Panc1 (cell line): Measurements from ENCODE around the gene LGALS4. TPM values are rescaled to one million over a fixed set of nuclear protein-coding genes. Genes with fewer than 3 reads are reported as not detected.
A peak's percentile ranks its signal among the peaks of the same experiment; 100 is the strongest.

Experiments used
- ATAC-seq: fragments of 200-7000 bp; cut with Tn5 transposase; 2 replicates; pipeline ENCODE4 v1.9.1; 2020; ENCODE audit warnings: mild to moderate bottlenecking, moderate library complexity
- BruUV-seq: library from RNA; stranded (reverse); fragments of 400-500 nt; replicated peaks from 2 replicates; lab custom pipeline; 2021; lab: Mats Ljungman, UMichigan
- CTCF ChIA-PET: fragments of 300-600 bp; sonication (Branson Sonifier 250); formaldehyde crosslinking; loops from one replicate; lab custom pipeline; 2022; ENCODE audit warnings: antibody characterized with exemption; lab: Charles Lee
- POLR2A ChIA-PET: fragments of 300-600 bp; sonication (Branson Sonifier 250); formaldehyde crosslinking; loops from one replicate; lab custom pipeline; 2022; ENCODE audit warnings: antibody characterized with exemption; lab: Charles Lee
- DNase-seq: peaks from one replicate; pipeline ENCODE4 v3.0.0-alpha.2; 2010; ENCODE audit warnings: low read depth, low spot score
- H3K27ac ChIP-seq: 2 replicates; pipeline ENCODE4 v1.5.1; 2011; ENCODE audit warnings: mild to moderate bottlenecking, low read length, inconsistent platforms
- H3K27me3 ChIP-seq: fragments of 200-500 bp; sonication (Bioruptor generic); 2 replicates; pipeline ENCODE4 v1.6.0; 2014; ENCODE audit warnings: low read length, inconsistent platforms; ENCODE audit not compliant: control insufficient read depth, insufficient read depth
- H3K36me3 ChIP-seq: fragments of 200-500 bp; sonication (Bioruptor generic); 2 replicates; pipeline ENCODE4 v1.5.1; 2014; ENCODE audit warnings: inconsistent platforms, mild to moderate bottlenecking, low read length, moderate library complexity; ENCODE audit not compliant: control insufficient read depth, insufficient read depth
- H3K4me1 ChIP-seq: 2 replicates; pipeline ENCODE4 v1.5.1; 2011; ENCODE audit warnings: inconsistent platforms, mild to moderate bottlenecking, low read length, moderate library complexity; ENCODE audit not compliant: control insufficient read depth, insufficient read depth
- H3K4me3 ChIP-seq, 2 experiments: 2 replicates each; pipeline ENCODE4 v1.5.1; 2011 to 2012; ENCODE audit warnings: low read depth in 2 of 2, low read length in 2 of 2, mild to moderate bottlenecking in 2 of 2, inconsistent platforms in 1 of 2, moderate library complexity in 1 of 2
- H3K9me3 ChIP-seq: fragments of 200-500 bp; sonication (Bioruptor generic); 2 replicates; pipeline ENCODE4 v1.5.1; 2014; ENCODE audit warnings: low read depth, mild to moderate bottlenecking, inconsistent platforms, low read length, moderate library complexity; ENCODE audit not compliant: control insufficient read depth, insufficient read depth
- CTCF ChIP-seq: fragments of 450-650 bp; IDR thresholded peaks from 2 replicates; pipeline ENCODE4 v1.5.1; 2017; ENCODE audit warnings: mild to moderate bottlenecking
- POLR2AphosphoS5 ChIP-seq: IDR thresholded peaks from 2 replicates; pipeline ENCODE4 v1.6.1; 2012; ENCODE audit warnings: mild to moderate bottlenecking, low read depth, low read length, moderate library complexity
- SIN3A ChIP-seq: IDR thresholded peaks from 2 replicates; pipeline ENCODE4 v1.6.1; 2012; ENCODE audit warnings: low read depth, mild to moderate bottlenecking, low read length, moderate library complexity, borderline replicate concordance; ENCODE audit not compliant: insufficient read depth
- TCF7L2 ChIP-seq: IDR thresholded peaks from 2 replicates; pipeline ENCODE4 v1.6.1; 2011; ENCODE audit warnings: mild to moderate bottlenecking, low read depth, low read length, inconsistent platforms
- in situ Hi-C: cut with HindIII; loops from 2 replicates; pipeline ENCODE4 v1.10.0; 2016; ENCODE audit warnings: low sequenced_read_pairs, low pct_unique_long_range_greater_than_20kb
- intact Hi-C: fragments of 100-400 bp; cut with micrococcal nuclease; formaldehyde crosslinking; loops from one replicate; pipeline ENCODE4 v1.10.0; 2022; ENCODE audit not compliant: unreplicated experiment
- total RNA-seq: library from RNA; stranded (reverse); gene quantifications from one replicate; pipeline ENCODE4 v1.2.1, GENCODE V29; 2021; ENCODE audit not compliant: unreplicated experiment
- TF ChIP-seq, protein P1 (sequence below), 2 experiments: IDR thresholded peaks; 2 replicates each; pipeline ENCODE4 v1.6.1; 2011 to 2012; ENCODE audit warnings: low read depth in 2 of 2, control low read depth in 1 of 2, low read length in 1 of 2, mild to moderate bottlenecking in 1 of 2, moderate library complexity in 1 of 2; ENCODE audit not compliant: insufficient read depth in 1 of 2

LGALS4 gene
- total RNA-seq, 1 experiment from 2014 or later, result 3.9 TPM

- CTCF ChIA-PET, result interaction anchor here (0.5 to 1.3 kb wide), 6 partner anchors 24 to 156 kb away, joined by 3 to 5 read pairs (median 3); partner anchors contain the start of genes MRPS12 and SARS2
- Histone ChIP-seq H3K4me1 (peaks cover 95% of the 10 kb centered on the region), H3K4me3 (no peak overlapping the region), H3K36me3 (peaks cover 78% of the 10 kb centered on the region), H3K27ac (peak overlapping the region; percentile 86), H3K9me3 (no peaks in the 10 kb centered on the region), H3K27me3 (no peaks in the 10 kb centered on the region)
- ATAC-seq (no peak), DNase-seq (no peak)
- no peak for TF ChIP-seq TCF7L2
- TF ChIP-seq, protein P1, sequence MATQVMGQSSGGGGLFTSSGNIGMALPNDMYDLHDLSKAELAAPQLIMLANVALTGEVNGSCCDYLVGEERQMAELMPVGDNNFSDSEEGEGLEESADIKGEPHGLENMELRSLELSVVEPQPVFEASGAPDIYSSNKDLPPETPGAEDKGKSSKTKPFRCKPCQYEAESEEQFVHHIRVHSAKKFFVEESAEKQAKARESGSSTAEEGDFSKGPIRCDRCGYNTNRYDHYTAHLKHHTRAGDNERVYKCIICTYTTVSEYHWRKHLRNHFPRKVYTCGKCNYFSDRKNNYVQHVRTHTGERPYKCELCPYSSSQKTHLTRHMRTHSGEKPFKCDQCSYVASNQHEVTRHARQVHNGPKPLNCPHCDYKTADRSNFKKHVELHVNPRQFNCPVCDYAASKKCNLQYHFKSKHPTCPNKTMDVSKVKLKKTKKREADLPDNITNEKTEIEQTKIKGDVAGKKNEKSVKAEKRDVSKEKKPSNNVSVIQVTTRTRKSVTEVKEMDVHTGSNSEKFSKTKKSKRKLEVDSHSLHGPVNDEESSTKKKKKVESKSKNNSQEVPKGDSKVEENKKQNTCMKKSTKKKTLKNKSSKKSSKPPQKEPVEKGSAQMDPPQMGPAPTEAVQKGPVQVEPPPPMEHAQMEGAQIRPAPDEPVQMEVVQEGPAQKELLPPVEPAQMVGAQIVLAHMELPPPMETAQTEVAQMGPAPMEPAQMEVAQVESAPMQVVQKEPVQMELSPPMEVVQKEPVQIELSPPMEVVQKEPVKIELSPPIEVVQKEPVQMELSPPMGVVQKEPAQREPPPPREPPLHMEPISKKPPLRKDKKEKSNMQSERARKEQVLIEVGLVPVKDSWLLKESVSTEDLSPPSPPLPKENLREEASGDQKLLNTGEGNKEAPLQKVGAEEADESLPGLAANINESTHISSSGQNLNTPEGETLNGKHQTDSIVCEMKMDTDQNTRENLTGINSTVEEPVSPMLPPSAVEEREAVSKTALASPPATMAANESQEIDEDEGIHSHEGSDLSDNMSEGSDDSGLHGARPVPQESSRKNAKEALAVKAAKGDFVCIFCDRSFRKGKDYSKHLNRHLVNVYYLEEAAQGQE (IDR thresholded peaks at IDR 0.05; ENCODE audit: insufficient read depth in 1 of 2, low read depth in 2 of 2, low read length in 1 of 2), result no peak
- in situ Hi-C loops, result loop anchor here (5.0 kb wide), 1 partner anchor 72 kb away; no protein-coding TSS in a partner anchor
- BruUV-seq, result TSS peak; percentile 1
- POLR2A ChIA-PET, result interaction anchor here (0.6 to 2.4 kb wide), 5 partner anchors 8 to 163 kb away, joined by 3 to 17 read pairs (median 3); no protein-coding TSS in a partner anchor
- intact Hi-C loops, result loop anchor here (5.0 to 10.0 kb wide), 2 partner anchors 187 to 324 kb away; no protein-coding TSS in a partner anchor
These were observed 26.4 kb upstream of the LGALS4 start for GRCh38 chr19:38838986-38839761.

DNA sequence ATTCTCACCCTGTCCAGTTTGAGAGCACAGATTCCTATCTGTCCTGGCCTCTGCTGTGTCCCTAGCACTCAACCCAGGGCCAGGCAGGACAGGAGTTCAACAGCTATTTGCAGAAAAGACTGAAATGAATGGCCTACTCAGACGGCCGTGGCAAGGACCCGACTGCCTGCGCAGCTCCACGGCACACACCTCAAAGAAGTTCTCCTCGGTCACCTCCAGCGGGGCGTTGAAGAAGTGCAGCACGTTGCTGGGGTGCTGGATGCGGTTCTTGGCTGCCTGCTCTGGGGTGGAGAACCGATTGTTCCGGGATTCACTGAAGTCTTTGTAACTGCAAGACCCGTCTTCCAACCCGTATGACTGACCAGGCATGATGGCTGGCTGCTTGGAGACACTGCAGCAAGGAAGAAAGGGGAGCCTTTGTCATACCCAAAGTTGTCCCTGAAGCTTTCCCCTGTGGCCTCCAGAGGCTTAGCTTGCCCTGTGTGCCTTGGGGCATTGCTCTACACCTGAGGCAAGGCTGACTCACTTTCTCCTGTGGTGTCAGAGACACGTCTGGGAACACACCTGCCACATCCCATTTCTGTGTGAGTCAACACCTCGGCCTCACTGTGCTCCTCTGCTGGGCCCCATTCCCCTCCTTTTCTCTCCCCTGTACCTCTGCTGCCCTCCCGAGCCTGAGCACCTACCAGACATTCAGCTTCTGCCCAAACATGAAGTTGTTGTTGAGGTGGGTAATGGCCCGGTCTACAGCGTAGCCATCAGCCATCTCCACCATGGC, 25.7 kb upstream of the LGALS4 start:
- Histone ChIP-seq H3K4me3 (no peak overlapping the region), H3K4me1 (peaks cover 96% of the 10 kb centered on the region), H3K36me3 (peaks cover 71% of the 10 kb centered on the region), H3K27me3 (no peaks in the 10 kb centered on the region), H3K27ac (peak overlapping the region; percentile 86), H3K9me3 (no peaks in the 10 kb centered on the region)
- ATAC-seq, result peak; percentile 39
- no peak for TF ChIP-seq TCF7L2
- no peak for TF ChIP-seq CTCF
- no peak for TF ChIP-seq SIN3A
- no peak for TF ChIP-seq POLR2AphosphoS5
- TF ChIP-seq, protein P1 (IDR thresholded peaks at IDR 0.05; ENCODE audit: insufficient read depth in 1 of 2, low read depth in 2 of 2, low read length in 1 of 2), result no peak
- ChIA-PET CTCF (interaction anchor here (0.5 to 1.3 kb wide), 12 partner anchors 8 to 436 kb away, joined by 3 to 8 read pairs (median 4); partner anchors contain the start of genes MRPS12 and SARS2), POLR2A (interaction anchor here (0.5 to 2.4 kb wide), 12 partner anchors 9 to 537 kb away, joined by 3 to 17 read pairs (median 4); no protein-coding TSS in a partner anchor)
- intact Hi-C loops (loop anchor here (5.0 to 10.0 kb wide), 2 partner anchors 186 to 324 kb away; no protein-coding TSS in a partner anchor), in situ Hi-C loops (loop anchor here (5.0 kb wide), 1 partner anchor 71 kb away; no protein-coding TSS in a partner anchor)
- no TSS peak for BruUV-seq
- DNase-seq, result no peak
